Measurements from ENCODE around the gene ANXA2R.

DNA sequence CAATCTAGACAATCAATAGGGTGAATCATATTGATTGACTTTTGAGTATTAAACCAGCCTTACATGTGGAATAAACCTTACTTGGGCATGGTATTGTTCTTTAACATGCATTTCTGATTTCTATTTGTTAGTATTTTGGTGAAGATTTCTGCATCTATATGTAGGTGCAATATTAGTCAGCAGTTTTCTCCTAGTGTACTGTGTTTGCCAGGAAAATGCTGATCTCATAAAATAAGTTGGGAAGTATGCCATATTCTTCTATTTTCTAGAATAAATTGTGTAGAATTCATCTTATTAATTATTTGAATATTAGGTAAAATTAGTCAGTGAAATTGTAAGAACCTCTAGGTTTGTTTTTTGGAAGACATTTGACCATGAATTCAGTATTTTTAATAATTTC lies 38.4 kb downstream of the ANXA2R start:
- TF ChIP-seq RAD21 (IDR thresholded peaks at IDR 0.05) = no peak
- TF ChIP-seq, protein P1, sequence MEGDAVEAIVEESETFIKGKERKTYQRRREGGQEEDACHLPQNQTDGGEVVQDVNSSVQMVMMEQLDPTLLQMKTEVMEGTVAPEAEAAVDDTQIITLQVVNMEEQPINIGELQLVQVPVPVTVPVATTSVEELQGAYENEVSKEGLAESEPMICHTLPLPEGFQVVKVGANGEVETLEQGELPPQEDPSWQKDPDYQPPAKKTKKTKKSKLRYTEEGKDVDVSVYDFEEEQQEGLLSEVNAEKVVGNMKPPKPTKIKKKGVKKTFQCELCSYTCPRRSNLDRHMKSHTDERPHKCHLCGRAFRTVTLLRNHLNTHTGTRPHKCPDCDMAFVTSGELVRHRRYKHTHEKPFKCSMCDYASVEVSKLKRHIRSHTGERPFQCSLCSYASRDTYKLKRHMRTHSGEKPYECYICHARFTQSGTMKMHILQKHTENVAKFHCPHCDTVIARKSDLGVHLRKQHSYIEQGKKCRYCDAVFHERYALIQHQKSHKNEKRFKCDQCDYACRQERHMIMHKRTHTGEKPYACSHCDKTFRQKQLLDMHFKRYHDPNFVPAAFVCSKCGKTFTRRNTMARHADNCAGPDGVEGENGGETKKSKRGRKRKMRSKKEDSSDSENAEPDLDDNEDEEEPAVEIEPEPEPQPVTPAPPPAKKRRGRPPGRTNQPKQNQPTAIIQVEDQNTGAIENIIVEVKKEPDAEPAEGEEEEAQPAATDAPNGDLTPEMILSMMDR (IDR thresholded peaks at IDR 0.05; ENCODE audit: low read depth, low read length, missing input control) = no peak
- TF ChIP-seq, protein P2, sequence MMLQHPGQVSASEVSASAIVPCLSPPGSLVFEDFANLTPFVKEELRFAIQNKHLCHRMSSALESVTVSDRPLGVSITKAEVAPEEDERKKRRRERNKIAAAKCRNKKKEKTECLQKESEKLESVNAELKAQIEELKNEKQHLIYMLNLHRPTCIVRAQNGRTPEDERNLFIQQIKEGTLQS (IDR thresholded peaks at IDR 0.05) = no peak
- no peak for TF ChIP-seq FOXA1 (IDR thresholded peaks at IDR 0.05)
- no peak for TF ChIP-seq EGR1 (IDR thresholded peaks at IDR 0.05; ENCODE audit: low read depth in 2 of 2)
- TF ChIP-seq JUND (IDR thresholded peaks at IDR 0.05) = no peak
- TF ChIP-seq YY1 (IDR thresholded peaks at IDR 0.05) = no peak
- TF ChIP-seq TAF1 (conservative IDR thresholded peaks at IDR 0.05) = no peak
- TF ChIP-seq, protein P3, sequence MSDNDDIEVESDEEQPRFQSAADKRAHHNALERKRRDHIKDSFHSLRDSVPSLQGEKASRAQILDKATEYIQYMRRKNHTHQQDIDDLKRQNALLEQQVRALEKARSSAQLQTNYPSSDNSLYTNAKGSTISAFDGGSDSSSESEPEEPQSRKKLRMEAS (IDR thresholded peaks at IDR 0.05) = no peak
- TF ChIP-seq REST (IDR thresholded peaks at IDR 0.05) = no peak
- TF ChIP-seq SP1 (IDR thresholded peaks at IDR 0.05) = no peak
- TF ChIP-seq RXRA (IDR thresholded peaks at IDR 0.05) = no peak

All from liver (tissue), 3 donors.